DMS153 treated with DMSO at 0.1 percent for 48 hours (cell line): ENCODE measurements around the gene NT5E.
"Not testable (repeated sequence)": the region's sequence is repeated elsewhere in the genome, so short reads cannot be mapped to it uniquely, and the experiment has no call there.

Experiments
- DNase-seq: peaks from one replicate; lab custom pipeline; 2025; ENCODE audit not compliant: unreplicated experiment; lab: John Stamatoyannopoulos, UW

NT5E gene

DNA sequence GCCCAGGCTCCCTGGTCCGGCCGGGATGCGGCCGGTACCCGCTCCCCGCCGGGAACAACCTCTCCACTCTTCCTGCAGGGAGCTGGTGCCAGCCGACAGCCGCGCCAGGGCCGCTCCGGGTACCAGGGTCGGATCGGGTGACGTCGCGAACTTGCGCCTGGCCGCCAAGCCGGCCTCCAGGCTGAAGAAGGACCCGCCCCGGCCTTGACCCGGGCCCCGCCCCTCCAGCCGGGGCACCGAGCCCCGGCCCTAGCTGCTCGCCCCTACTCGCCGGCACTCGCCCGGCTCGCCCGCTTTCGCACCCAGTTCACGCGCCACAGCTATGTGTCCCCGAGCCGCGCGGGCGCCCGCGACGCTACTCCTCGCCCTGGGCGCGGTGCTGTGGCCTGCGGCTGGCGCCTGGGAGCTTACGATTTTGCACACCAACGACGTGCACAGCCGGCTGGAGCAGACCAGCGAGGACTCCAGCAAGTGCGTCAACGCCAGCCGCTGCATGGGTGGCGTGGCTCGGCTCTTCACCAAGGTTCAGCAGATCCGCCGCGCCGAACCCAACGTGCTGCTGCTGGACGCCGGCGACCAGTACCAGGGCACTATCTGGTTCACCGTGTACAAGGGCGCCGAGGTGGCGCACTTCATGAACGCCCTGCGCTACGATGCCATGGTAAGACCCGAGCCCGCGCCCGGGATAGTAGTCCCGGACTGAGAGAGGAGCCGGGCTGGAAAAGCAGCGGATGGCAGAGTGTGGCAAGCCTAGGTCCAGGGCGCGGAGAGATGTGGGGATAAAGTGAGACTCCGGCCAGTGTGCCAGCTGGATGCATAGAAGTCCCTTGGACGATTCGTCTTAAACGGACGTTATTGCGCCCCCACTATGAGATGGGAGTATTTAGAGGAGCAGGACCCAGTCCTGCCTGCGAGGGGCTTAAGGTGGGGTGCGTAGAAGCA is at the start of gene NT5E:
TSS of gene NT5E (plus strand) at position 266 of the 942 bp plus-strand sequence. CDS start at position 323, 57 bp downstream.
- no peak for DNase-seq

DNA sequence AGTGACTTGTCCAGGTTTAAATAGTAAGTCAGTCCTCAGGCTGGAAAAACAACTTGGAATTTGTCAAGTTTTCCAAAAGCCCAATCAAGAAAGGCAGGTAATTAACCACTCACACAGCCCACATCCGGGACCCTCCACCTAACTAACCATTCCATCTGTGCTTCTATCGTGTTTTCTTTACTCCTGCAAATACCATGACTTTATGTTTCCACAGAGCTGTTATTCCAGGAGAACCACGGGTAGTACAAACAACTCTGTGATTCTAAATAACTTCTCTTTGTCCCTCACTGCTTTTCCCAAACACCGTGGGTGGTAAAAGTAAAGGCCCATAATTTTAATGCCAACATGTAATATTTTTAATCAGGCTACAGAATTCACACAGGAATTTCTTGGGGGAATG is 49.6 kb upstream of the NT5E start:
- DNase-seq, result no peak

DNA sequence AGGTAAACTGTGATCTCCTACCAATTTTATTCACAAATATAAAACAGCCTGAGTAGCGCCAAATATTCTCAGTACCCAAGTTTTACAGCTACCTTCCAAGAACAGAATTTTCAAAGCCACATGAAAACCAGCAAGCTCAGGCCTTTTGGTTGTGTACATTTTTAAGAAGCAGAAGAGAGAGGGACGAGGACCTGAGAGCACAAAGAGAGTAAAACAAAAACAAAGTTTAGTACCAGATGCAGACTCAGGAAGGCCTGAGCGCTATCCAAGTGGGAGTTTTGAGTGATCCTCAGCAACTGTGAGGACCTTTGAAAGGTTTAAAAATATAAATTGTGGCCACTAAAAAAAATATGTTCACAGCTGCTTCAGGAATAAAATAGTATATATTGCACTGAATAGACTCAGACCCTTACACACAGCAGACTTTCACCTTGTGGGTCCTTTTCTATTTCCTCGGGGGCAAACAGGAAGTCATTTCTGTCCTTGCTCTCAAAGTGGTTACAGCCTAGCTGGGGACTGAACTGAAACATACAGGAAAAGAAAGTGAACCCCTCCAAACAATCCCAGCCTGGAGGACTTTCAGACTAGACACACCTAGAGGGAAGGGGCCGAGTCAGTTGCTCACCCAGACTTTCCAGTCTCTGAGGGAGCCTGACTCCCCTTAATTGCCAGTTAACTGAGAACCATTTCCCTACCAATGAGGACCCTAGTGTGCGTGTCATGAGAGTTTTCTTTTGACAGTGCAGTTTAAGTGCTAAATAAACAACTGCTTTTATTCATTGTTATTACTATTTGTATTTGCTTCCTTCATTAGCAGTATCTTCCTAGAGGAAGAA is 48.5 kb upstream of the NT5E start:
- DNase-seq, result no peak

DNA sequence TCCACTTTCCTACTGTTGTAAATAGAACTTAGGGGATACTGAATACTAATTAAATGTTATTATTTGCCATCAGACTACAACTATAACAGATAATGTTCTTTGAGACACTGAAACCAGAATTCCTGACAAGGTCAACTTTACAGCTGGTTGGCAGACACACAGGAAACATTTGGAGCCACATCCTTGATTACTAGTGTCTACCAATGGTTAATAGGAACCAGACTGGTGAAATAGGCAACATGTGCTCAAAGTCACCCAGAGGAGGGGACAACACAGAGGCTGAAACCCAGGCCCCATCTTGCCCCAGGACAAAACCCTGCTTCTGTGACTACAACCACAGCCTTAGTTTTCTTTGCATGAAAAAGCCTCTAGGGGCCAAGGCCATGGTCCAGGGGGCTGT is 47.8 kb upstream of the NT5E start:
- DNase-seq, result no peak

DNA sequence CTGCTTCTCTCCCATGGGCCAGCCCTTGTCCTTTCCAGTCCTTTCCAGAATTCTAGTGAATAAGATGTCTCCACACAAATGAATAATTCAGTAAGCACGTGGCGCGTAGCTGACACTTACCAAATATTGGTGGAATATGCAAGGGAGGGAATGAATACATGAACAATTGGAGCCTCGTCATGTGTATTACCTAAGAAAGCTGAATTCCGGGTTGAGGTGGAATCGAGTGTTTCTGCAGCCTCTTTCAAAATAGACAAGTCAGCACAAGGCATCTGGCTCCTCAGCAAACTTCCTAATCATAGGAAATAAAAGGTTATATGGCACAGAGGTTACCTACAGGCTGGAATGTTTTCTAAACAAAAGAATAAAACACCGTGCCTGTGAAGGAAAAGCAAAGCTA is 47.0 kb upstream of the NT5E start:
- no peak for DNase-seq

DNA sequence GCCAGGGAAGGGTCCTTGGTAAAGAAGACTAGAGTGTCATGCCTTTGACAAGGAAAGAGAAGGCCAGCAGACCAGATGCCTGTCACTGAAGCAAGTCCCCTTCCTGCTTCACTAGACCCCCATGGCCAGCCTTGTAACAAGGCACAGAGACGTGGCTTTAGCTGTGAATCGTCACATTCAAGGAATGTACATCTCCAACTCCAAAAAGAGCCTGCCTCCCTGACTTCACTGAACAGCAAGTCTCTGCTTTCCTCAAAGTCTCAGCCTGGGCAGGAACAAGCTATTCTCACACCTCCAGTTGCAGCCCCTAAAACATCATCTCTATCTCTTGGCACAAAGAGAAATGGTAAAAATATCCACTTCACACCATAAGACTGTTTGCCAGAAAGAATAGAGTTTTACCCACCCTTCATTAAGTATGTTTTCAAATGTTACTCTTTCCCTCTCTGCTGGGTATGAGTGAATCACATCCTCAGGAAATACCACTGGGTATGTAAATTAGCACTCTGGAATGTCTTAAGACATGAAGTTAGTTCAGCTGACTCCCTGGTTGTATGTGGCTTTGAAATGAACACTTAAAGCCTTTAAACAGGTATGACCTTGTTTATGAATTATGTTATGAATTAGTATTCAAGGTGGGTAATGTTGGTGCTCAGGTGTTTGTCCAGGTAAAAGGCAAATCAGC is 46.4 kb upstream of the NT5E start:
- no peak for DNase-seq

DNA sequence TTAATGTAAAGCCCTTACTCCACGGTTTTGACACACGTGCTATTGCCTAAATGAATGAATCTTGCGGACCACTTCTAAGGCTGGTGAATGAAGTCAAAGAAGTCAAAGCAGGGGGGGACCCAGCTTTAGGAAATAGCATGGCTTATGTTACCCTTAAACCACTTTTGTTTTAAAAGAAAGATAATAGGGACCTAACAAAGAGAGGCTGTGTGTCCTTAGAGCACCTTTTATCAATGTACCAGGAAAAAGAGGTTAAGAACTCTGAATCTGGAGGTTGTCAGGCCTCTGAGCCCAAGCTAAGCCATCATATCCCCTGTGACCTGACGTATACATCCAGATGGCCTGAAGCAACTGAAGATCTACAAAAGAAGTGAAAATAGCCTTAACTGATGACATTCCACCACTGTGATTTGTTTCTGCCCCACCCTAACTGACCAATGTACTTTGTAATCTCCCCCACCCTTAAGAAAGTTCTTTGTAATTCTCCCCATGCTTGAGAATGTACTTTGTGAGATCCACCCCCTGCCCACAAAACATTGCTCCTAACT is 45.8 kb upstream of the NT5E start:
- DNase-seq, result not testable (repeated sequence)

DNA sequence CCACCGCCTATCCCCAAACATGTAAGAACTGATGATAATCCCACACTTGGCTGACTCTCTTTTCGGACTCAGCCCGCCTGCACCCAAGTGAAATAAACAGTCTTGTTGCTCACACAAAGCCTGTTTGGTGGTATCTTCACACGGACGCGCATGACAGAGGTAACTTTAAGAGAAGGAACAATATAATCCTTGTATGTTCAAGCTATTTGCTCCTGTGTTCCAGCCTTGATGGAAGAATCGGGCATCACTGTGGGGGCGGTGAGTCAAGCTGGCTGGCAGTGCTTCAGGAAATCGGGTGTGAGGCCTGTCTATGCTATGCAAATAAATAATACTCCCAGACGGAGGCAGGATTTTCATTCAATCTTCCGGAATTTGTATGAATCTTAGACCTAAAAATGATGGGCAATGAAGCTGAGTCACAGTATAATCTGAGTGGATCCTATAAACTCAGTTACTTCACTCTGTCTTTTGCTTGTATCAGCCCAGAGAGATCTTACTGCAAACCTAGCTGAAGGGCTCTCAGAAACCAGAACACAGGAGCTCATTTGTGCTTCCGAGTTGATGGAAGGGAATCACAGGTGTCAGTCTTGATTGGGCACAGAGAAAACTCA is 45.2 kb upstream of the NT5E start:
- DNase-seq, result no peak

DNA sequence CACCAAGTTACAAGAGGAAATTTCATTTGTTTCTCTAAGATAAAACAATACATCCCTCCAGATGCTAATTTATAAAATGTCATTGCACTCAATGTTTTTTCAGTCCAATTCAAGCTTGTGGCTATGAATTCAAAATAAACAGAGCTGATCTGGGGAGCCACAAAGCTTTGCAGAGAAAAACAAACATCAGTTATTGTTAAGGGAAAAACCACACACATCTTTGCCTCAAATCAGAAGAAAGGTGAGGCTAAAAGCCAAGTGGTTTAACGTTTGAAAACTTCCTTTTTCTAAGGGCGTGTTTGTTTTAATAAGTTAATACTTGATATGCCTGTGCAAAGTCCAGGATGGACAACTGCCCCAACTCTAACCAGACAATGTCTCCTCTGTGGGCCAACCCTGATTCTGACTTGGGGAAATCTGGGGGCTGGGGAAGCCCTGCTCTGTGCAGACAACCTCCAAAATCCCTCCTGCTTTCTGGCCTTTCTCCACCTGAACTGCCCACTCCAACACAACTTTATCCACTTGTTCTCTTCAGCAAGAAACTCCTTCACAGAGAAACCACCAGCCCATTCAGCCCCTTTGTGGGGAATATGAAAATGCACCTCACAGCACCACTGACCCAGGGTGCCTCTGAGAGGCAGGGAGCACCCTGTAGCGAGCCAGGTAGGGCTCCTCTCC is 44.6 kb upstream of the NT5E start:
- no peak for DNase-seq

DNA sequence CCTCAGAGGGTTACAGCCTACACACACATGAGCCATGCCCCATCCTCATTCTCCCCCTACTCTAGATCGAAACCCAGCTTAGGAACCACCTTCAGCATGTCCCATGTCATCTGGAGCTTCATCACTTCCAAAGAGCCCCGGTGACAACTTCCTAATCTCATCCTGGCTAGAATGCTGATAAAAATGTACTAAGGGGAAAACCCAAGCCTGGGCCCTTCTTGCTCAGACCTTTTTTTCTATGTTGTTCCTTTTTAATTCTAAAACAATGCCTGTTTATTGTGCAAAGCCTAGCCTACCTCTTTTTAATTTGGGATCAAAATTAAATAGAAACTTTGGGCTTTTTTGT is 44.1 kb upstream of the NT5E start:
- no peak for DNase-seq

DNA sequence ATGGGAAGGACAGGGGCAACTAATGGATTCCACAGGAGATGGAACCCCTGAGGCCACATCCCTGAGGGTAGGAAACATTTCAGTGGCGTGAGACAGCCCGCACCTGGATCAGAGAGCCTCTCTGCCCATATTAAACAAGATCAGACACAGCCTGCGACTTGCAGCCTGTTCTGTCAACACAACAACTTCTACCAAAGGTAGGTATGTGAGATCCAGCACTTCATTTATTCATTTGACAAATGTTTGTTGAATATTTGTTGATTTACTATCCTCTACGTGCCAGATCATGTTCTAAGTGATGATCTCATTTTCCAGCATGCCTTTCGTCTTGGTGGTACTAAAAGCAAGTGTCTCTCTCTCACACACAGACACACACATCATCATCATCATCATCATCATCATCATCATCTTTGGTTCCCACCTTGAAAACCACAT is 43.2 kb upstream of the NT5E start:
- DNase-seq, result no peak

DNA sequence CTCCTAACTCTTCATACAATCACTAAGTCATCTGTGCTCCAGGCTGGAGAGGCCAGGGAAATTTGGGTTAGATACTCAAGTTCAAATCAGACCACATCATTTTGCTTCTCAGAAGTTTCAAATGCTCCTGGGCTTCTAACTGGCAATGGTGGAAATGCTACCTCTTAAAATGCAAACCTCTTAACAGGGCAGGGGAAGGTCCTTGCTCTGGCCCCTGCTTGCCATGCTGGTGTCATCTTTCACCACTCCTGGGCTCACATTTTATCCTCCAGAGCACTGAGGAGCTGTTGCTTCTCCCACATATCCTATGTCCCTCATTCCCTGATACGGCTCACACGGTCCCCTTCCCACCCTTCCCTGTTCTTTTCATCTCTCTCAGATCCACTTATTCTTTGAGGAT is 41.8 kb upstream of the NT5E start:
- DNase-seq, result no peak

DNA sequence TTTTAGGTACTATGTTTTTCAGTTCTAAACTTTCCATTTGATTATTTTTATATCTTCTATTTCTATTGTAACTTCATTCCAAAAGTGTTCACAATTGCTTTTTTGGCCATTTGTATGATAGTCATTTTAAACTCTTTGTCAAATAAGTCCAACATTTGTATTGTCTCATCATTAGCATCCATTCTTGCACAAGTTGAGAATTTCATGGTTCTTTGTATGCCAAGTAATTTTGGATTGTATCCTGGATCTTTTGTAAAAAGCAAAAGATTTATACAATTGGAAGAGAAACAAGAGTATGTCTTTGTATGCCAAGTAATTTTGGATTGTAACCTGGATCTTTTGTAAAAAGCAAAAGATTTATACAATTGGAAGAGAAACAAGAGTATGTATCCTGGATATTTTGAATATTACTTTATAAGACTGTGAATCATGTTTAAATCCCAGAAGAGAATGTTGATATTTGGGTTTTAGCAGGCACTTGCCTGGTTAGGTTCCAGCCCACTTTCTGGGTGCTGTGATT is 36.9 kb upstream of the NT5E start:
- no peak for DNase-seq

DNA sequence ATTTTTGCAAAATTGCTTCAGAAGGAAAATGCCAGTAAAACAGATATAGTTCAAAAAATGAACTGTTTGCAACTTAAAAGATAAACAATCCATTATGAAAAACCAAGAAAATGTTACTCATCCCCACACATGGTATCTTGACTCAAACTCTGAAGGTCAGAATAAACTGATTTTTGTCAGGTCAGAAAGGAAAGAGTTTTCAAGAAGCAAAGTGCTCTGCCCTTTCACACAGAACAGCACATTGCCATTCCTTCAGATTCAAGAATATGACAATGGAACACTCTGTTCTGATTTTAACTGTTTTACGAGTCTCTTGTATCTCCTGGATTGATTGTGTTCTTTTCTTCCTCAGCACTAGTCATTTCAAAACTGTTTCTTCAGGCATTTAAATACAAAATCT is 33.8 kb upstream of the NT5E start:
- DNase-seq, result no peak

DNA sequence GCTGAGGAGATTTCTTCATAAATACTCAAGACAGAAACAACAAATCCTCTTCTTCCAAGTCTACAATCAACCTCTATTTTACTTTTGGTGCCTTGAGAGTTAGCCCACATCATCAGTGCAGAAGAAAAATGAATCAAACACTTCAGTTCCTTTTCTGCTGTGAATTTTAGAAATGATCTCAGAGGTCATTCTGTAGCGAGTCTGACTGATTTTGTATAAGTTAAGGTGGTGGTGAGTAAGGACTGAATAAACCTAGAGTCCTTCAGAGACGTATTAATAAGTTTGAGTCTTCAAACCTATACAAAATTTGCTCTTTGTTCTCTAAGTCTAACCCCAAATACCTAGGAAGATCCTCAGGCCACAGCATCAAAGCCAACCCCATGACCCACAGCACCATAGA is 33.1 kb upstream of the NT5E start:
- no peak for DNase-seq

DNA sequence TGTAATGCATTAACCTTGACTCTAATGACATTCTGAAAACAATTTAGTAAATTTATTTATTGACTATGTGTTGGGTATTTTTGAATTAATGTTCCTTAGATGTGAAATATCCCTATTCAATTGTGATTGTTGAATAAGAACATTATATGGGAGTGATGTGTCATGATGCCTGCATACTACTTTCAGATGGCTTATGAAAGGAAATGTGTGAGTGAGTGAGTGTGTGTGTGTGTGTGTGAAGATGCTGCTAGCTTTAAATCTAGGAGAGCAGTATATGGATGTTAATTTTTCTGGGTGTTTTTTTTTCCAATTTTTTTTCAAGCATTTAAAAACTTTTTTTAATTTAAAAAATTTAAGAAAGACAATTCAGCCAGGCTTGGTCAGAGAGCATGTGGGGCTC is 32.5 kb upstream of the NT5E start:
- DNase-seq, result no peak

DNA sequence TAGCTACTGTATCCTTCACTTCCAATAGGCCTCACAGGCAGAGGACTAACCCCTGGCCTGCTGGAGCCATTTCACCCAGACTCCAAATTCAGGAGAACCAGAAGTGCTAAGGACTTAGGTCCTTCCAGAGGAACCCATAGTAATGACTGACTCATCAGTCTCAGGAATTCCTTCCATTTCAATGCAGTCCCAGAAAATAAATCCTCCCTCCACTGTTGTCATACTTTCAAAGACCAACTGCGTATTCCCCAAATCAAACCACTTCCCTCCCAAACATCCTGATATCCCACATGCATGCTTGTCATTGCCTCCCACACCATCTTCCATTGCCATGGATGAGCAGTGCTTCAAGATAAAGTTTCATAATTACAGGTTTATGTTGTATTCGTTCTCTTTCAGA is 31.8 kb upstream of the NT5E start:
- DNase-seq, result no peak

DNA sequence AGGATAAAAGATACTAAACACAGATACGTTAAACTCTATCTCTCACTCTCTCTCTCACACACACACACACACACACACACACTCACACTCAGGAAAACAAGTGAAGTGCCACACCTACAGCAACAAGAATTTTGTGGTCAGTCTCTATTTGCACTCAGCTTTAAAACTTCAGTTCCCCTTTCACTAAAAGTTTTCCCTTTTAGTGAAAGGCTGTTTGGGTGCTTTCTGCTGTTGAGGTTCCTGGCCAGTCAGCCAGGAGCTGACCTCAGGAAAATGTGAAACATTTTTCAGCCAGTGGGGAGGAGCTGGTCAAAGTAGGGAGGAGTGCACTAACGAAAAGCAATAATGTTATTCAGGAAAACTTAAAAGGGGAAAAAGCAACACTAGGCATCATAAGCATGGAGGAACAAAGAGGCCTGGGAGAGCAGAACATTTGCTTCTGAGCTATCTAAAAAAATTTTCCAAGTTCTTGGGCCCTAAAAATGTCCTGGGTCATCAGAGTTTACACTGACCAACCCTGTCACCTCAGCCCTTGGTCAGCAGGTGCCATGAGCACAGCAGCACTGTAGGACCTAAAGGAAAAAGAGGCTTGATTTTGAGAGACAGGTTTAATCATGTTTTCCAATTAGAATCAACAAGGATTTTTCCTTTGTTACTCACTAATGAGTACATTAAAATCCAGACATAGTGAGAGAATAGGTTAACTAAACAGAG is 30.7 kb upstream of the NT5E start:
- no peak for DNase-seq

DNA sequence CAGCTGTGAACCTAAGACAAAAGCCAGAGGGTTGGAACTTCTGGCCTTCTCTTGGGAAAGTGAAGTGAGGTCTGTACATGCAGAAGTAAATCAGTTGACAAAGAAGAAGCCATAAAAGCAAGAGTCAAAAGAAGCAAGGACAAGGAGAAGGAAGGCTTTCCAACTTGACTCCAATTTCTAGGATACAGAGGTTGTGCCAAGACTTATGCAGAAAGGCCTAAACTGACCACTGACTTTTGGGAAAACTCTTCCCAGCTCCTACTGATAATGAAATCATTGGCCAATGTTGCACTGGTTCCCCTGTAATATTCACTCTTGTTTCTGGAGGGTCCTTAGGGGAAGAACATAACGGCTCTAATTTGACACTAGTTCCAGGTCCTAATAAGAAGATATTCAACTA is 29.3 kb upstream of the NT5E start:
- DNase-seq, result no peak
